A549 (cell line): ENCODE results near the gene NGEF. TPM values are rescaled to one million over a fixed set of nuclear protein-coding genes. Genes with fewer than 3 reads are reported as not detected.
A peak's percentile ranks its signal among the peaks of the same experiment; 100 is the strongest.

Experiments
- ATAC-seq, 2 experiments: fragments of 200-7000 bp in 1 of 2; fragments of >200 bp in 1 of 2; cut with Nextera tagmentation in 1 of 2; cut with Tn5 transposase in 1 of 2; 3 replicates each; pipeline versions ENCODE4 v1.8.0 to v1.9.1; 2018 to 2020; ENCODE audit warnings: mild to moderate bottlenecking in 1 of 2, moderate library complexity in 1 of 2
- CTCF ChIA-PET: fragments of 300-600 bp; sonication (Branson Sonifier 250); formaldehyde crosslinking; extraction: SDS; loops from one replicate; lab custom pipeline; 2021; ENCODE audit warnings: antibody characterized with exemption, inconsistent platforms; lab: Yijun Ruan, JAX
- POLR2A ChIA-PET: fragments of 350-600 bp; formaldehyde crosslinking; extraction: SDS; loops from one replicate; lab custom pipeline; 2021; ENCODE audit warnings: antibody characterized with exemption, inconsistent platforms; lab: Yijun Ruan, JAX
- DNase-seq, 2 experiments: peaks; one replicate each; pipeline versions ENCODE4 v3.0.0 to v3.0.0-alpha.2; 2011 to 2016; ENCODE audit warnings: low read depth in 1 of 2, low spot score in 1 of 2
- FAIRE-seq: peaks from 2 replicates; lab custom pipeline; 2011; peaks lifted over from hg19 to GRCh38; lab: Jason Lieb, UNC
- H3K27ac ChIP-seq, 2 experiments: fragments of >200 bp; sonication (Bioruptor Twin); formaldehyde crosslinking; 3 replicates each; pipeline ENCODE4 v1.5.1; 2016 to 2017
- H3K4me1 ChIP-seq: fragments of >200 bp; sonication (Bioruptor Twin); formaldehyde crosslinking; 3 replicates; pipeline ENCODE4 v1.6.1; 2016
- H3K4me2 ChIP-seq: fragments of >200 bp; sonication (Bioruptor Twin); formaldehyde crosslinking; 3 replicates; pipeline ENCODE4 v1.6.1; 2016
- H3K4me3 ChIP-seq: fragments of >200 bp; sonication (Bioruptor Twin); formaldehyde crosslinking; 3 replicates; pipeline ENCODE4 v1.5.1; 2016
- H3K9me3 ChIP-seq: fragments of >200 bp; sonication (Bioruptor Twin); formaldehyde crosslinking; 3 replicates; pipeline ENCODE4 v1.6.1; 2016
- CHD4 ChIP-seq: fragments of 200-600 bp; sonication (generic); IDR thresholded peaks from 2 replicates; pipeline ENCODE4 v1.6.1; 2016; ENCODE audit warnings: antibody characterized with exemption, mild to moderate bottlenecking, borderline replicate concordance
- E2F6 ChIP-seq: IDR thresholded peaks from 2 replicates; pipeline ENCODE4 v1.6.1; 2012; ENCODE audit warnings: low read depth, borderline replicate concordance
- EHF ChIP-seq: fragments of 250-450 bp; sonication (Bioruptor Pico); IDR thresholded peaks from 2 replicates; pipeline ENCODE4 v1.5.0; 2020; ENCODE audit warnings: mild to moderate bottlenecking
- EHMT2 ChIP-seq: fragments of 200-600 bp; sonication (generic); IDR thresholded peaks from 2 replicates; pipeline ENCODE4 v1.6.1; 2016; ENCODE audit warnings: antibody characterized with exemption, low read depth, mild to moderate bottlenecking, moderate library complexity
- ELK1 ChIP-seq: fragments of 150-350 bp; IDR thresholded peaks from 2 replicates; pipeline ENCODE4 v1.6.1; 2014; ENCODE audit warnings: low read depth, mild to moderate bottlenecking, low read length
- EP300 ChIP-seq, 2 experiments: fragments of >200 bp; sonication (Bioruptor Twin); formaldehyde crosslinking; IDR thresholded peaks; 2 replicates in 1 of 2; 3 replicates in 1 of 2; pipeline ENCODE4 v1.6.1; 2016 to 2017
- ESRRA ChIP-seq: fragments of 150-350 bp; IDR thresholded peaks from 2 replicates; pipeline ENCODE4 v1.6.1; 2014; ENCODE audit warnings: mild to moderate bottlenecking, low read length, borderline replicate concordance
- HDAC2 ChIP-seq: fragments of 200-600 bp; sonication (generic); IDR thresholded peaks from 2 replicates; pipeline ENCODE4 v1.6.1; 2016
- HOXB13 ChIP-seq: fragments of 250-450 bp; sonication (Bioruptor Pico); IDR thresholded peaks from 2 replicates; pipeline ENCODE4 v1.5.0; 2020; ENCODE audit warnings: low read depth, mild to moderate bottlenecking, moderate library complexity
- JUNB ChIP-seq: fragments of >200 bp; sonication (Bioruptor Twin); formaldehyde crosslinking; IDR thresholded peaks from 2 replicates; pipeline ENCODE4 v1.6.1; 2016
- KDM1A ChIP-seq: fragments of 200-600 bp; sonication (generic); IDR thresholded peaks from 2 replicates; pipeline ENCODE4 v1.6.1; 2016; ENCODE audit warnings: low read depth, mild to moderate bottlenecking
- MAX ChIP-seq: IDR thresholded peaks from 2 replicates; pipeline ENCODE4 v1.6.1; 2012
- NPAS2 ChIP-seq: fragments of 250-450 bp; sonication (Bioruptor Pico); IDR thresholded peaks from 2 replicates; pipeline ENCODE4 v1.8.0; 2022; ENCODE audit warnings: mild to moderate bottlenecking, moderate library complexity, borderline replicate concordance
- PBX3 ChIP-seq: IDR thresholded peaks from 2 replicates; pipeline ENCODE4 v1.6.1; 2012
- PHF8 ChIP-seq: fragments of 200-600 bp; sonication (generic); IDR thresholded peaks from 2 replicates; pipeline ENCODE4 v1.6.1; 2016; ENCODE audit warnings: low read depth, mild to moderate bottlenecking, antibody characterized with exemption, moderate library complexity, borderline replicate concordance
- POLR2A ChIP-seq: IDR thresholded peaks from 2 replicates; pipeline ENCODE4 v1.6.1; 2012; ENCODE audit warnings: mild to moderate bottlenecking, low read length
- SREBF2 ChIP-seq: fragments of 450-650 bp; IDR thresholded peaks from 2 replicates; pipeline ENCODE4 v1.6.1; 2014; ENCODE audit warnings: mild to moderate bottlenecking, moderate library complexity
- TFCP2L1 ChIP-seq: fragments of 250-450 bp; sonication (Bioruptor Pico); IDR thresholded peaks from 2 replicates; pipeline ENCODE4 v1.5.0; 2021; ENCODE audit warnings: mild to moderate bottlenecking
- USF2 ChIP-seq: fragments of 450-650 bp; IDR thresholded peaks from 2 replicates; pipeline ENCODE4 v1.6.1; 2014; ENCODE audit warnings: antibody characterized with exemption
- ZNF302 ChIP-seq: fragments of 250-450 bp; sonication (Bioruptor Pico); IDR thresholded peaks from 2 replicates; pipeline ENCODE4 v1.9.0; 2021; ENCODE audit warnings: inconsistent platforms, mild to moderate bottlenecking, moderate library complexity
- WGBS: methylation state at CpG from one replicate; pipeline ENCODE4 v1.1.6; 2017; ENCODE audit errors: missing lambda C conversion rate; 5-methylcytosine and 5-hydroxymethylcytosine counted together
- polyA plus RNA-seq, 4 experiments: library from polyadenylated mRNA; depleted of rRNA in 3 of 4; stranded (reverse); fragments of >200 nt; fragmentation: RNase III in 1 of 4; extraction: RNeasy Plus Mini Kit Qiagen cat#74134 plus additional on column Dnase treatment in 1 of 4; gene quantifications; 2 replicates in 3 of 4; 3 replicates in 1 of 4; pipeline ENCODE4 v1.2.3, GENCODE V29; 2011 to 2017

NGEF gene
- polyA plus RNA-seq, 2 of the 4 experiments (the other 2 are of a cell fraction): 8.1 to 9.7 TPM

GRCh38 chr2:232894251-232894650, 118.8 kb downstream of the NGEF start:
- H3K4me1 ChIP-seq: no peaks in the 10 kb centered on the region
- no peak overlapping the region for H3K4me3 ChIP-seq
- POLR2A ChIA-PET: no interaction called here
- FAIRE-seq (no peak), ATAC-seq (no peak), DNase-seq (no peak)
- no peak for TF ChIP-seq EHF (CRISPR knock-in tag)
- H3K27ac ChIP-seq: 0 out of 6 replicates have a peak overlapping the region, but pooled peaks of 1 of the 2 experiments have one; percentile 26
- no peaks in the 10 kb centered on the region for H3K9me3 ChIP-seq
- 85% methylated on average over 8 of the region's 9 CpGs for WGBS
- no peak overlapping the region for H3K4me2 ChIP-seq
- CTCF ChIA-PET: interaction anchor here (1.4 to 1.9 kb wide), 2 partner anchors 41 to 160 kb away, joined by 5 to 7 read pairs; no protein-coding TSS in a partner anchor

- no peak for TF ChIP-seq ZNF302
- TF ChIP-seq USF2: no peak
- TF ChIP-seq ESRRA: no peak
- no peak for TF ChIP-seq SREBF2
- no peak for TF ChIP-seq JUNB
- TF ChIP-seq ELK1: no peak
- no peak for TF ChIP-seq MAX
- no peak for TF ChIP-seq PHF8
- no peak for TF ChIP-seq PBX3
- TF ChIP-seq E2F6: no peak
- TF ChIP-seq CHD4: no peak
- TF ChIP-seq EHMT2: no peak
- TF ChIP-seq EP300 (IDR thresholded peaks at IDR 0.05): no peak
- no peak for TF ChIP-seq NPAS2 (CRISPR knock-in tag)
- TF ChIP-seq KDM1A: no peak
- no peak for TF ChIP-seq TFCP2L1 (CRISPR knock-in tag)
- Histone ChIP-seq H3K4me1 (no peaks in the 10 kb centered on the region), H3K4me3 (no peak overlapping the region), H3K9me3 (no peaks in the 10 kb centered on the region), H3K27ac (0 out of 6 replicates have a peak overlapping the region, but pooled peaks of 1 of the 2 experiments have one; percentile 26), H3K4me2 (no peak overlapping the region)
- 98% methylated on average over 6 of the region's 8 CpGs for WGBS
- ChIA-PET CTCF (interaction anchor here (1.9 kb wide), 1 partner anchor 161 kb away, joined by 5 read pairs; no protein-coding TSS in a partner anchor), POLR2A (no interaction called here)
- FAIRE-seq: no peak
- DNase-seq: no peak
- no peak for ATAC-seq
Observed at GRCh38 chr2:232893834-232894233, 119.2 kb downstream of the NGEF start.

- 90% methylated on average over 18 of the region's 20 CpGs for WGBS
- ATAC-seq: no peak
- Histone ChIP-seq H3K9me3 (no peaks in the 10 kb centered on the region), H3K4me2 (no peak overlapping the region), H3K4me3 (no peak overlapping the region)
- POLR2A ChIA-PET: no interaction called here
- no peak for DNase-seq
- TF ChIP-seq POLR2A: no peak
- TF ChIP-seq PHF8: no peak
- no peak for TF ChIP-seq HDAC2
- TF ChIP-seq HOXB13: no peak
- no peak for TF ChIP-seq ESRRA
- TF ChIP-seq, all 56 proteins: peak for 0
- no peak for FAIRE-seq
- no peaks in the 10 kb centered on the region for H3K4me1 ChIP-seq
- CTCF ChIA-PET: no interaction called here
- no peak overlapping the region for H3K27ac ChIP-seq
Observed at GRCh38 chr2:232892843-232893242, 120.2 kb downstream of the NGEF start.
